HUES48 (cell line): ENCODE results near the gene GPT2.

Experiments
- H3K27ac ChIP-seq: one replicate; pipeline ENCODE4 v1.7.0; 2013; ENCODE audit warnings: low read depth, low read length, inconsistent platforms
- H3K27me3 ChIP-seq: 2 replicates; pipeline ENCODE4 v1.6.1; 2013; ENCODE audit warnings: mild to moderate bottlenecking, low read length; ENCODE audit not compliant: control insufficient read depth, insufficient read depth
- H3K36me3 ChIP-seq: 2 replicates; pipeline ENCODE4 v1.6.1; 2013; ENCODE audit warnings: low read length; ENCODE audit not compliant: control insufficient read depth, insufficient read depth
- H3K4me1 ChIP-seq: 2 replicates; pipeline ENCODE4 v1.6.1; 2013; ENCODE audit warnings: mild to moderate bottlenecking, low read length; ENCODE audit not compliant: control insufficient read depth, insufficient read depth
- H3K4me3 ChIP-seq: 2 replicates; pipeline ENCODE4 v1.5.1; 2013; ENCODE audit warnings: mild to moderate bottlenecking, low read depth, low read length
- H3K9ac ChIP-seq: 2 replicates; pipeline ENCODE4 v1.6.1; 2013; ENCODE audit warnings: mild to moderate bottlenecking, low read depth, low read length, moderate library complexity
- H3K9me3 ChIP-seq: 2 replicates; pipeline ENCODE4 v1.6.1; 2013; ENCODE audit warnings: low read length; ENCODE audit not compliant: control insufficient read depth, insufficient read depth

Gene GPT2

DNA sequence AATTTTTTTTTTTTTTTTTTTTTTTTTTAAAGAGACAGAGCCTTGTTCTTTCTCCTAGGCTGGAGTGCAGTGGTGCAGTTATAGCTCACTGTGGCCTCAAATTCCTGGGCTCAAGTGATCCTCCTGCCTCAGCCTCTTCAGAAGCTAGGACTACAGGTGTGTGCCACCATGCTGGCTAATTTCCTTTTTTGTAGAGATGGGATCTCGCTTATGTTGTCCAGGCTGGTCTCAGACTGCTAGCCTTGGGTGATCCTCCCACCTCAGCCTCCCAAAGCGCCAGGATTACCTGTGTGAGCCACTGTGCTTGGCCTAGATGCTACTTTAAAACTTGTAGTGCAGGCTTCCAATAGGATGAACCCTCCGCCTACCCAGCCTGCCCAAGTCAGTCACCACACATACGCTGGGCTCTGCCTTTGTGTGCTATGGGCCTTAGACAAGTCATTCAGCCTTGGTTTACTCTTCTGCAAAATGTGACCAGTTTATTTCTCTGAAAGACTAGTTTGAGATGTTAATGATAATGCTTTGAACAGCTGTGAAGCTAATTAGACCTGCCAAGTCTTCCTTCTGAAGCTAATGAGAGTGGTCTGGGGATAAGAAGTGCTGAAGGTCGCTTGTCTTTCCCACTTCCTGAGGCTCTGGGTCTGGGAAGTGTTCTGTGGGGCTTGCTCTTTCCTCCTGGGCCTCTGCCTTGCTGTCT lies 5.2 kb downstream of the GPT2 start:
- Histone ChIP-seq H3K27me3 (no peaks in the 10 kb centered on the region), H3K4me1 (peaks cover 12% of the 10 kb centered on the region), H3K36me3 (peaks cover 53% of the 10 kb centered on the region), H3K27ac (no peak overlapping the region), H3K4me3 (no peak overlapping the region), H3K9ac (no peak overlapping the region), H3K9me3 (no peaks in the 10 kb centered on the region)

DNA sequence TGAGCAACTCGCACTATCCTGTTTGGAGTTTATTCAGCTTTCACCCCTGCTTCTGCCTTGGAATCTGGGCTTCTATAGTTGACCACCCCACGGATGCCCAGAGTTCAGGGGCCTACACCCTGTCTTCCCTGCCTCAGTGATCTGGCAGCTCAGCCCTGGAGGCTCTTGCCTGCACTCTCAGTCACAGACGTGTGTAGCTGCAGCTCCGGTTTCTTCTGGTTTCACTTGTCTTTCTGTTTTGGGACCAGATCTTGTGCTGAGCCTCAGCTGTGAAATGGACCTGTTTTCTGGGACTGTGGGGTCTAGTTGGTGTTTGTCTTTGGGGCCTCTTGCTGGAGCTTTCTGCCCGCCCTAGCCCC lies 5.8 kb downstream of the GPT2 start:
- no peak overlapping the region for H3K4me3 ChIP-seq
- peaks cover 12% of the 10 kb centered on the region for H3K4me1 ChIP-seq
- no peaks in the 10 kb centered on the region for H3K27me3 ChIP-seq
- no peaks in the 10 kb centered on the region for H3K9me3 ChIP-seq
- H3K36me3 ChIP-seq = peaks cover 54% of the 10 kb centered on the region
- no peak overlapping the region for H3K27ac ChIP-seq
- no peak overlapping the region for H3K9ac ChIP-seq

- Histone ChIP-seq H3K27me3 (no peaks in the 10 kb centered on the region), H3K36me3 (peaks cover 59% of the 10 kb centered on the region), H3K9ac (no peak overlapping the region), H3K27ac (no peak overlapping the region), H3K9me3 (no peaks in the 10 kb centered on the region), H3K4me3 (no peak overlapping the region), H3K4me1 (no peaks in the 10 kb centered on the region; the same call in 1 of the 2 replicates)
These were observed 7.7 kb downstream of the GPT2 start for GRCh38 chr16:46891910-46892309.

DNA sequence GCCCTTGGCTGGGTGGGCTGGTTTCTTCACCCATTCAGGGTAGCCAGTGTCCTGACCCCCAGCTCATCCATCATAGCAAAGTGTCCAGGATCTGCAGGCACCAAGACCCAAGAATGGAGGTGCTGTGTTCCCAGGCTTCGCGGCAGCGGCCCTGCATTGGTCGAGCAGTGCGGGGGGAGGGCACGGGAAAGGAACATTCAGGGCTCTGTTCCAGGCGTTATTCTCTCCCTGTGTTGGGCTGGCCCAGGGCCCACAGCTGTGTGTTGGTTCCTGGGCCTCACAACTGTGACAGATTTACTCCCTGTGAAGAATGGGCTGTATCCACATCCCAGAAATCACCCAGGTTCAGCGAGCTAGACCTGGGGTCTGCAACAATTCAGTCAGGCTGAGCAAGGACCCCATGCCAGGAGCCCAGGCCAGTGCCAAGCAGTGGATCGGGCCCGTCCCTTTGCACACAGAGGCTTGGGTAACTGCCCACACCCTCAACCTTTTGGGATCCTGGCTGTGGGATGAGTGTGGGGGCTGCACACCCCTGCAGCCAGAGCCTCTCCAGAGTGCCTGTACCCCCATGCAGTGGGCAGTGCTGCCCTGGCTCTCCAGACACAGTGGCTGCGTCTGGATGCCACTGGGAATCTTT lies 10.0 kb downstream of the GPT2 start:
- Histone ChIP-seq H3K4me3 (no peak overlapping the region), H3K27me3 (no peaks in the 10 kb centered on the region), H3K9me3 (no peaks in the 10 kb centered on the region), H3K4me1 (no peaks in the 10 kb centered on the region; the same call in 1 of the 2 replicates), H3K27ac (no peak overlapping the region), H3K9ac (no peak overlapping the region), H3K36me3 (peaks cover 61% of the 10 kb centered on the region)

DNA sequence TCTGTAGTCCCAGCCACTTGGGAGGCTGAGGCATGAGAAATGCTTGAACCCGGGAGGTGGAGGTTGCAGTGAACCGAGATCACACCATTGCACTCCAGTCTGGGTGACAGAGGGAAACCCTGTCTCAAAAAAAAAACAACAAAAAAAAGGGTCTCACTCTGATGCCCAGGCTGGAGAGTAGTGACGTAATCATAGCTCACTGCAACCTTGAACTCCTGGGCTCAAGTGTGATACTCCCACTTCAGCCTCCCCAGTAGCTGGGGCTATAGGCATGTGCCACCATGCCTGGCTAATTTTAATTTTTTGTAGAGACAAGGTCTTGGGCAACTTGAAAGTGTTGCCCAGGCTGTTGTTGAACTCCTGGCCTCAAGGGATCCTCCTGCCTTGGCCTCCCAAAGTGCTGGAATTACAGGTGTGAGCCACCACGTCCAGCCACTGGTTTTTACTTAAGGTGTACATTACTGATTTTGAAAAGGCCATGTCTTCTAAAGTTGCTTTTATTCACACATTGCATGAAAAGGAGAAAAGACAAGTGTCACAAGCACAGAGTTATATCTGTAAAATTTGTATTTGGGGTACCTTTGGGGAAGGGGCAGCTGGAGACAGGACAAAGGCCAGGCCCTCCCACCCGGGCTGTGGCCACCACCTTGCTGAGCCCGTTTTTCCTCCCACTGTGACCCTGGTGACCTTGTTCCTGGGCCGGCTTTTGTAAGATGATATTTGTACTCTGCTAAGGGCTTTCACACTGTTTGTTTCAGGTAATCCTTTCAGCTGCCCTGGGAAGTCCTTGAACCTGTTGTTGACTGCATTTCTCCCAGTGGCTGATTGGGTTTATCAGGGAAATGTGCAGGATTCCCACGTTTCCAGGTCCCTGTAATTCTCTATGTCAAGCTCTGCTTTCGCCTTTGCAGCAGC lies 11.5 kb downstream of the GPT2 start:
- H3K27ac ChIP-seq = no peak overlapping the region
- H3K36me3 ChIP-seq = peaks cover 60% of the 10 kb centered on the region
- H3K27me3 ChIP-seq = no peaks in the 10 kb centered on the region
- no peaks in the 10 kb centered on the region for H3K9me3 ChIP-seq
- no peak overlapping the region for H3K9ac ChIP-seq
- no peak overlapping the region for H3K4me3 ChIP-seq
- no peaks in the 10 kb centered on the region; the same call in 1 of the 2 replicates for H3K4me1 ChIP-seq

- H3K4me3 ChIP-seq = no peak overlapping the region
- peaks cover 68% of the 10 kb centered on the region for H3K36me3 ChIP-seq
- H3K9me3 ChIP-seq = no peaks in the 10 kb centered on the region
- H3K9ac ChIP-seq = no peak overlapping the region
- no peaks in the 10 kb centered on the region; the same call in 1 of the 2 replicates for H3K4me1 ChIP-seq
- no peak overlapping the region for H3K27ac ChIP-seq
- H3K27me3 ChIP-seq = no peaks in the 10 kb centered on the region
These were observed 12.3 kb downstream of the GPT2 start for GRCh38 chr16:46896314-46896968.

GRCh38 chr16:46897471-46897870 lies 13.3 kb downstream of the GPT2 start:
- Histone ChIP-seq H3K9me3 (no peaks in the 10 kb centered on the region), H3K36me3 (peaks cover 71% of the 10 kb centered on the region), H3K4me1 (no peaks in the 10 kb centered on the region; the same call in 1 of the 2 replicates), H3K27me3 (no peaks in the 10 kb centered on the region), H3K27ac (no peak overlapping the region), H3K9ac (no peak overlapping the region), H3K4me3 (no peak overlapping the region)

DNA sequence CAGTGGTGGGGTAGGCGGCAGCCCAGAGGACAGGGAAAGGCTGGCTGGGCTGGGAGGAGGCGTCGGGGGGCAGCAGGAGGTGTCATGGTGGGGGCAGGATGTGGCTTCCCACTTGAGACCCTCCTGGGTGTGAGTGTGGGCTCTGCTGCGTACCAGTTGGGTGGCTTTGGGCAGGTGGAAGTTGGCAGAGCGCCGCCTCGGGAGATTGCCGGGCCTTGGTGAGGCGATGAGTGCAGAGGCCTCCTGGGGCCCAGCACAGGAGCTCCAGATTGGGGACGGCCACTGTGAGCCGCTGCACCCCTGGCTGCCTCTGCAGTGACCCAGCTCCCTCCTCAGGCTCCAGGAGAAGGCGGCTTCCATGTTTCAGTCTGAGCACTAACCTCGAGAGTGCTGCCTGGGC lies 13.8 kb downstream of the GPT2 start:
- Histone ChIP-seq H3K4me1 (no peaks in the 10 kb centered on the region; the same call in 1 of the 2 replicates), H3K36me3 (peaks cover 68% of the 10 kb centered on the region), H3K27ac (no peak overlapping the region), H3K4me3 (no peak overlapping the region), H3K9me3 (no peaks in the 10 kb centered on the region), H3K9ac (no peak overlapping the region), H3K27me3 (no peaks in the 10 kb centered on the region)

DNA sequence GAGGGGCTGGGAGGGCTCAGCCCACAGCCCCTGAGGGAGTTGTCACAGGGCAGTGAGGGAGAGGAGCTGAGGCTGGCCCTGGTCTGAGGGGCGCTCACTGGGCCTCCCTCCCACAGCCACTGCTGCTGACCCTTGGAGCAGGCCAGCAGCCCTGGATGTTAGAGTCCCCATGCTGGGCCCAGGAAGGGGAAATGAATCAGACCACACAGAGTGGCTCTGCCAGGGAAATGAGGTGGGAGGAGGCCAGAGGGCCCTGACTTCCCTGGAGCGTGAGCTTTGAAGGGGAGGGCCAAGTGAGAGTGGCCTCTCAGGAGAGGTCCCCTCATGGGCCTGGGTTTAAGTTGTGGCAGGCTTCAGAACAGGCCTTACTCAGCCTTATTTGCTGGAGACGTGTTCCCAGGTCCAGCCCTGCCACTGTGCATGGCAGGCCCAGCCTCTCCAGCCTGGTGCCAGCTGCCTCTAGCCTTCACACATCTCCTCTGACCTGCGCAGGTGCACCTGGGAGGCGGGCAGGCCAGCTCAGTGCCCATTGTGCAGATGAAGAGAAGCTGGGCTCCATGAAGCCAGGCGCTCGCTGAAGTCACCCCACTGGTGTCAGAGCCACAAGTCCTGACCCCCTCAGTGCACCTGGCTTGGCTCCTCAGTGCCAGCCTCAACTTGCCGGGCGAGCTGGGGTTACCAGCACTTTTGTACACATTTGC lies 15.4 kb downstream of the GPT2 start:
- Histone ChIP-seq H3K9ac (no peak overlapping the region), H3K27me3 (no peaks in the 10 kb centered on the region), H3K27ac (no peak overlapping the region), H3K9me3 (no peaks in the 10 kb centered on the region), H3K4me3 (no peak overlapping the region), H3K4me1 (no peaks in the 10 kb centered on the region; the same call in 1 of the 2 replicates), H3K36me3 (peaks cover 69% of the 10 kb centered on the region)
